HepG2 (cell line): ENCODE data around the gene NME7. TPM values are rescaled to one million over a fixed set of nuclear protein-coding genes. Genes with fewer than 3 reads are reported as not detected.

Experiments used
- EED ChIP-seq: sonication (generic); formaldehyde crosslinking; IDR thresholded peaks from 2 replicates; pipeline ENCODE4 v1.5.0; 2020; ENCODE audit warnings: mild to moderate bottlenecking, missing genetic modification reagents
- GTF2F1 ChIP-seq: fragments of 150-350 bp; IDR thresholded peaks from 2 replicates; pipeline ENCODE4 v1.6.1; 2014; ENCODE audit warnings: low read length
- HMG20A ChIP-seq: IDR thresholded peaks from 2 replicates; pipeline ENCODE4 v1.6.1; 2016; ENCODE audit warnings: borderline replicate concordance
- HNRNPK ChIP-seq: fragments of 200-400 bp; formaldehyde crosslinking; IDR thresholded peaks from 2 replicates; pipeline ENCODE4 v1.6.1; 2018; ENCODE audit warnings: low read length, low read depth, moderate library complexity, mild to moderate bottlenecking; ENCODE audit not compliant: poor library complexity, severe bottlenecking
- HOXD1 ChIP-seq: sonication (generic); formaldehyde crosslinking; IDR thresholded peaks from 2 replicates; pipeline ENCODE4 v1.5.0; 2020; ENCODE audit warnings: missing genetic modification reagents
- MED13 ChIP-seq: sonication (generic); formaldehyde crosslinking; IDR thresholded peaks from 2 replicates; pipeline ENCODE4 v1.5.0; 2020; ENCODE audit warnings: missing genetic modification reagents
- PCBP1 ChIP-seq: fragments of 200-400 bp; formaldehyde crosslinking; IDR thresholded peaks from 2 replicates; pipeline ENCODE4 v1.6.1; 2017; ENCODE audit warnings: mild to moderate bottlenecking, low read depth, low read length, borderline replicate concordance
- SRSF4 ChIP-seq: fragments of 200-400 bp; formaldehyde crosslinking; IDR thresholded peaks from one replicate; pipeline ENCODE4 v1.6.1; 2018; ENCODE audit warnings: mild to moderate bottlenecking, low read depth, low read length, moderate library complexity; ENCODE audit not compliant: poor library complexity, severe bottlenecking
- TSC22D2 ChIP-seq: sonication (generic); formaldehyde crosslinking; IDR thresholded peaks from 2 replicates; pipeline ENCODE4 v1.5.1; 2020; ENCODE audit warnings: missing genetic modification reagents, mild to moderate bottlenecking, borderline replicate concordance
- XBP1 ChIP-seq: sonication (generic); formaldehyde crosslinking; IDR thresholded peaks from 2 replicates; pipeline ENCODE4 v1.5.0; 2020; ENCODE audit warnings: missing genetic modification reagents
- ZNF280D ChIP-seq: sonication (generic); formaldehyde crosslinking; IDR thresholded peaks from 2 replicates; pipeline ENCODE4 v1.5.1; 2020; ENCODE audit warnings: mild to moderate bottlenecking, missing genetic modification reagents
- ZNF543 ChIP-seq: sonication (generic); formaldehyde crosslinking; IDR thresholded peaks from 2 replicates; pipeline ENCODE4 v1.4.0; 2020; ENCODE audit warnings: mild to moderate bottlenecking, missing genetic modification reagents
- ZNF850 ChIP-seq: sonication (generic); formaldehyde crosslinking; conservative IDR thresholded peaks from 2 replicates; pipeline ENCODE4 v1.9.0; 2021; ENCODE audit warnings: mild to moderate bottlenecking, missing genetic modification reagents
- ZSCAN21 ChIP-seq: sonication (generic); formaldehyde crosslinking; IDR thresholded peaks from 2 replicates; pipeline ENCODE4 v1.8.0; 2022; ENCODE audit warnings: mild to moderate bottlenecking, missing genetic modification reagents, moderate library complexity, borderline replicate concordance
- polyA plus RNA-seq, 8 experiments: library from polyadenylated mRNA; depleted of rRNA in 3 of 8; stranded (reverse) in 7 of 8; unstranded in 1 of 8; fragments of >200 nt; fragmentation: Illumina TruSeq in 4 of 8; extraction: Trizol in 4 of 8; gene quantifications; 2 replicates each; pipeline versions ENCODE4 v1.2.1 to v1.2.3, GENCODE V29; 2011 to 2016; ENCODE audit warnings: low read depth in 4 of 8, missing spikeins in 1 of 8, mixed read lengths in 1 of 8; ENCODE audit not compliant: insufficient read depth in 1 of 8
- total RNA-seq, 5 experiments: library from RNA; depleted of rRNA; stranded (reverse); fragments of >200 nt; fragmentation: Illumina TruSeq; extraction: Trizol; gene quantifications; 2 replicates each; pipeline ENCODE4 v1.2.3, GENCODE V29; 2016; ENCODE audit warnings: low read depth in 1 of 5
- TF ChIP-seq, protein P1 (sequence below): sonication (generic); formaldehyde crosslinking; IDR thresholded peaks from 2 replicates; pipeline ENCODE4 v1.4.0; 2020; ENCODE audit warnings: missing genetic modification reagents
- TF ChIP-seq, protein P2 (sequence below): sonication (generic); formaldehyde crosslinking; IDR thresholded peaks from 2 replicates; pipeline ENCODE4 v1.4.0; 2020; ENCODE audit warnings: mild to moderate bottlenecking, missing genetic modification reagents
- TF ChIP-seq, protein P3 (sequence below): sonication (generic); formaldehyde crosslinking; IDR thresholded peaks from 2 replicates; pipeline ENCODE4 v1.8.0; 2022; ENCODE audit warnings: mild to moderate bottlenecking, missing genetic modification reagents, borderline replicate concordance
- TF ChIP-seq, protein P4 (sequence below): sonication (generic); formaldehyde crosslinking; IDR thresholded peaks from 2 replicates; pipeline ENCODE4 v1.5.0; 2020; ENCODE audit warnings: missing genetic modification reagents
- TF ChIP-seq, protein P5 (sequence below): sonication (generic); formaldehyde crosslinking; IDR thresholded peaks from 2 replicates; pipeline ENCODE4 v1.4.0; 2020; ENCODE audit warnings: mild to moderate bottlenecking, missing genetic modification reagents
- TF ChIP-seq, protein P6 (sequence below): sonication (generic); formaldehyde crosslinking; IDR thresholded peaks from 2 replicates; pipeline ENCODE4 v1.5.0; 2020; ENCODE audit warnings: missing genetic modification reagents

The NME7 gene
- total and polyA plus RNA-seq, 2 of the 13 experiments (the other 11 are each of a cell fraction or from before 2014, with no cell fraction given): 9.4 to 22.5 TPM

- TF ChIP-seq ZNF543 (CRISPR knock-in tag) (no peak), GTF2F1 (no peak), TSC22D2 (CRISPR knock-in tag) (no peak; the same call in 1 of the 2 replicates), HNRNPK (no peak), XBP1 (CRISPR knock-in tag) (no peak), HMG20A (CRISPR knock-in tag) (peak; percentile 38; the same call in 1 of the 2 replicates), HOXD1 (CRISPR knock-in tag) (no peak), SRSF4 (no peak), ZNF850 (CRISPR knock-in tag) (no peak), MED13 (CRISPR knock-in tag) (no peak), ZNF280D (CRISPR knock-in tag) (no peak; the same call in 1 of the 2 replicates), ZSCAN21 (CRISPR knock-in tag) (no peak), PCBP1 (no peak), EED (CRISPR knock-in tag) (no peak)
- TF ChIP-seq, protein P1, sequence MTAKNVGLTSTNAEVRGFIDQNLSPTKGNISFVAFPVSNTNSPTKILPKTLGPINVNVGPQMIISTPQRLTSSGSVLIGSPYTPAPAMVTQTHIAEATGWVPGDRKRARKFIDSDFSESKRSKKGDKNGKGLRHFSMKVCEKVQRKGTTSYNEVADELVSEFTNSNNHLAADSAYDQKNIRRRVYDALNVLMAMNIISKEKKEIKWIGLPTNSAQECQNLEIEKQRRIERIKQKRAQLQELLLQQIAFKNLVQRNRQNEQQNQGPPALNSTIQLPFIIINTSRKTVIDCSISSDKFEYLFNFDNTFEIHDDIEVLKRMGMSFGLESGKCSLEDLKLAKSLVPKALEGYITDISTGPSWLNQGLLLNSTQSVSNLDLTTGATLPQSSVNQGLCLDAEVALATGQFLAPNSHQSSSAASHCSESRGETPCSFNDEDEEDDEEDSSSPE (CRISPR knock-in tag): 0 out of 2 replicates have a peak, but pooled peaks have one; percentile 42
- TF ChIP-seq, protein P2, sequence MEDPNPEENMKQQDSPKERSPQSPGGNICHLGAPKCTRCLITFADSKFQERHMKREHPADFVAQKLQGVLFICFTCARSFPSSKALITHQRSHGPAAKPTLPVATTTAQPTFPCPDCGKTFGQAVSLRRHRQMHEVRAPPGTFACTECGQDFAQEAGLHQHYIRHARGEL (CRISPR knock-in tag): no peak
- TF ChIP-seq, protein P3, sequence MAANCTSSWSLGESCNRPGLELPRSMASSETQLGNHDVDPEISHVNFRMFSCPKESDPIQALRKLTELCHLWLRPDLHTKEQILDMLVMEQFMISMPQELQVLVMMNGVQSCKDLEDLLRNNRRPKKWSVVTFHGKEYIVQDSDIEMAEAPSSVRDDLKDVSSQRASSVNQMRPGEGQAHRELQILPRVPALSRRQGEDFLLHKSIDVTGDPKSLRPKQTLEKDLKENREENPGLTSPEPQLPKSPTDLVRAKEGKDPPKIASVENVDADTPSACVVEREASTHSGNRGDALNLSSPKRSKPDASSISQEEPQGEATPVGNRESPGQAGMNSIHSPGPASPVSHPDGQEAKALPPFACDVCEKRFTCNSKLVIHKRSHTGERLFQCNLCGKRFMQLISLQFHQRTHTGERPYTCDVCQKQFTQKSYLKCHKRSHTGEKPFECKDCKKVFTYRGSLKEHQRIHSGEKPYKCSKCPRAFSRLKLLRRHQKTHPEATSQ: no peak
- TF ChIP-seq, protein P4, sequence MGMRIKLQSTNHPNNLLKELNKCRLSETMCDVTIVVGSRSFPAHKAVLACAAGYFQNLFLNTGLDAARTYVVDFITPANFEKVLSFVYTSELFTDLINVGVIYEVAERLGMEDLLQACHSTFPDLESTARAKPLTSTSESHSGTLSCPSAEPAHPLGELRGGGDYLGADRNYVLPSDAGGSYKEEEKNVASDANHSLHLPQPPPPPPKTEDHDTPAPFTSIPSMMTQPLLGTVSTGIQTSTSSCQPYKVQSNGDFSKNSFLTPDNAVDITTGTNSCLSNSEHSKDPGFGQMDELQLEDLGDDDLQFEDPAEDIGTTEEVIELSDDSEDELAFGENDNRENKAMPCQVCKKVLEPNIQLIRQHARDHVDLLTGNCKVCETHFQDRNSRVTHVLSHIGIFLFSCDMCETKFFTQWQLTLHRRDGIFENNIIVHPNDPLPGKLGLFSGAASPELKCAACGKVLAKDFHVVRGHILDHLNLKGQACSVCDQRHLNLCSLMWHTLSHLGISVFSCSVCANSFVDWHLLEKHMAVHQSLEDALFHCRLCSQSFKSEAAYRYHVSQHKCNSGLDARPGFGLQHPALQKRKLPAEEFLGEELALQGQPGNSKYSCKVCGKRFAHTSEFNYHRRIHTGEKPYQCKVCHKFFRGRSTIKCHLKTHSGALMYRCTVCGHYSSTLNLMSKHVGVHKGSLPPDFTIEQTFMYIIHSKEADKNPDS (CRISPR knock-in tag): no peak
- TF ChIP-seq, protein P5, sequence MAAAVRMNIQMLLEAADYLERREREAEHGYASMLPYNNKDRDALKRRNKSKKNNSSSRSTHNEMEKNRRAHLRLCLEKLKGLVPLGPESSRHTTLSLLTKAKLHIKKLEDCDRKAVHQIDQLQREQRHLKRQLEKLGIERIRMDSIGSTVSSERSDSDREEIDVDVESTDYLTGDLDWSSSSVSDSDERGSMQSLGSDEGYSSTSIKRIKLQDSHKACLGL (CRISPR knock-in tag): no peak
- TF ChIP-seq, protein P6, sequence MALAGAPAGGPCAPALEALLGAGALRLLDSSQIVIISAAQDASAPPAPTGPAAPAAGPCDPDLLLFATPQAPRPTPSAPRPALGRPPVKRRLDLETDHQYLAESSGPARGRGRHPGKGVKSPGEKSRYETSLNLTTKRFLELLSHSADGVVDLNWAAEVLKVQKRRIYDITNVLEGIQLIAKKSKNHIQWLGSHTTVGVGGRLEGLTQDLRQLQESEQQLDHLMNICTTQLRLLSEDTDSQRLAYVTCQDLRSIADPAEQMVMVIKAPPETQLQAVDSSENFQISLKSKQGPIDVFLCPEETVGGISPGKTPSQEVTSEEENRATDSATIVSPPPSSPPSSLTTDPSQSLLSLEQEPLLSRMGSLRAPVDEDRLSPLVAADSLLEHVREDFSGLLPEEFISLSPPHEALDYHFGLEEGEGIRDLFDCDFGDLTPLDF: no peak
Measured at GRCh38 chr1:169109561-169110134, 257.9 kb downstream of the NME7 start (continued).
